Duodenal mucosa (tissue), 2 donors: ENCODE data around the gene SLC29A2.

ENCODE experiments used
- H3K27ac ChIP-seq: one replicate; pipeline ENCODE4 v1.7.0; 2013; ENCODE audit warnings: low read depth, low read length
- H3K27me3 ChIP-seq, 2 donors: one replicate each; pipeline ENCODE4 v1.7.0; 2013; ENCODE audit warnings: low read length in 2 of 2, control low read depth in 1 of 2; ENCODE audit not compliant: insufficient read depth in 2 of 2, control insufficient read depth in 1 of 2
- H3K36me3 ChIP-seq, 2 donors: one replicate each; pipeline ENCODE4 v1.7.0; 2013; ENCODE audit warnings: low read length in 2 of 2, control low read depth in 1 of 2; ENCODE audit not compliant: insufficient read depth in 2 of 2, control insufficient read depth in 1 of 2
- H3K4me1 ChIP-seq, 2 donors: one replicate each; pipeline ENCODE4 v1.7.0; 2013; ENCODE audit warnings: low read length in 2 of 2, control low read depth in 1 of 2; ENCODE audit not compliant: insufficient read depth in 2 of 2, control insufficient read depth in 1 of 2
- H3K4me3 ChIP-seq, 2 donors: one replicate each; pipeline ENCODE4 v1.7.0; 2013; ENCODE audit warnings: low read length in 2 of 2, low read depth in 1 of 2
- H3K9ac ChIP-seq, 2 donors: one replicate each; pipeline ENCODE4 v1.7.0; 2013; ENCODE audit warnings: low read length in 2 of 2, low read depth in 1 of 2
- H3K9me3 ChIP-seq, 2 donors: one replicate each; pipeline ENCODE4 v1.7.0; 2013; ENCODE audit warnings: low read length in 2 of 2, control low read depth in 1 of 2; ENCODE audit not compliant: control insufficient read depth in 1 of 2

SLC29A2 gene

DNA sequence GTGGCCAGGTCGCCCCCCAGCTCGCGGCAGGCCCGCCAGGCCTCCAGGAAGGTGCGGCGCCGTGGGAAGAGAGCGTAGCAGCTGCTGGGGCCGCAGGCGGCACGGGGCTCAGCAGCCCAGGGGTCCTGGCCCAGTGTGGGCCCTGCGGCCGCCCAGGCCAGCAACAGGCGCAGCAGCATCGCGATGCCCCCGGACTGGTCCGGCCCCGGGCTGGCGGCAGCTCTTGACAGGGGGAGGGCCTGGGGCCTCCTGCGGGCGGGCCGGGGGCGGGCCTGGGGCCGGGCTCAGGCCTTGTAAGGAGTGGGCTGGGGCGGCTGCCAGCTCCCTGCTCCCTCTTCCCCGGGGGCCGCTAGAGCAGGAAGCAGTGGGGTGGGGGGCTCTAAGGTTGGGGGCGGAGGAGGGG lies 54.7 kb downstream of the SLC29A2 start, which contains the start of gene CD248:
Gene CD248 (minus strand): TSS at position 196 of the 403 bp plus-strand sequence. CDS start 17 bp downstream, at position 179.
- peak within 1 kb of the TSS in 1 of 2 donors; percentile 51 for H3K4me3 ChIP-seq
- H3K4me1 ChIP-seq, result peaks cover 14 to 27% of the 10 kb centered on the region in 2 donors

DNA sequence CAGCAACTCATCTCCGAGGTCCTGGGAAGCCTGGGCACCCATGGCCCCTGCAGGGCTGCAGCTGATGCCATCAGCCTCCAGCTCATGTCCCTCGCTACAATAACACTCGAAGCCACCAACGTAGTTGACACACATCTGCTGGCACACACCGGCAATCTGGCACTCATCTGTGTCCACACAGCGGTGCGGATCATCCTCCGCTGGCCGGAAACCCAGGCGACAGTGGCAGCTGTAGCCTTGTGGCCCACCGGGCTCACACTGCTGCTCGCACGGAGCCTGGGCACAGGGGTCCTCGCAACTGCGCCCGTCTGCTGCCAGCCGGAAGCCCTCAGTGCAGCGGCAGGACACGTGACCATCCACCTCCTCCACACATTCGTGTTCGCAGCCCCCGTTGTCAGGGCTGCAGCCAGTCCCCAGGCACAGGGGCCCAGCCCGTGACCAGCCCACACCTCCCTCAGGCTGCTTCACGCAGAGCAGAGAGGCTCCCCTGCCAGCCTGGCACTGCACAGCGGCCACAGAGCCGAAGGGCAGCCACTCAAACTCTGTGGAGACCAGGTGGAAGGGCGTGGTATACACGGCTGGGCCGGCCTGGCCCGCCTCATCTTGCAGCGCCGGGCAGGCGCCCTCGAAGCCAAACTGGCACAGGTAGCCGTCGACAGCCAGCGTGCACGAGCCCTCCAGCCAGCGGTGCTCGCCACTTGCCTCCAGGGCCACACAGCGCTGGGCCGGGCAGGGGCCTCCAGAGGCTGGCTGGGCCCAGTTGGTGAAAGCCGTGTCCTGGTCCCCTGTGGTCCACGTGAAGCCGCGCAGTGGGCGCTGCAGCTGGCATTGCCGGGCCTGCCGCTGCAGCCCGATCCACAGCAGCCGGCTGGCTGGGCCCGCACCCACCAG lies 55.4 kb downstream of the SLC29A2 start:
- Histone ChIP-seq H3K36me3 (no peaks in the 10 kb centered on the region), H3K27me3 (no peaks in the 10 kb centered on the region), H3K9ac (peak overlapping the region in 1 of 2 donors; percentile 18), H3K4me3 (peak overlapping the region in 1 of 2 donors; percentile 51), H3K4me1 (peaks cover 19 to 31% of the 10 kb centered on the region in 2 donors), H3K9me3 (no peaks in the 10 kb centered on the region), H3K27ac (peak overlapping the region; percentile 44)

More for the DNA sequence above, 54.7 kb downstream of the SLC29A2 start, which contains the start of gene CD248:
- no peaks in the 10 kb centered on the region for H3K36me3 ChIP-seq
- peak within 1 kb of the TSS in 1 of 2 donors; percentile 18 for H3K9ac ChIP-seq
- H3K27me3 ChIP-seq, result no peaks in the 10 kb centered on the region
- H3K9me3 ChIP-seq, result no peaks in the 10 kb centered on the region
- peak within 1 kb of the TSS; percentile 61 for H3K27ac ChIP-seq

DNA sequence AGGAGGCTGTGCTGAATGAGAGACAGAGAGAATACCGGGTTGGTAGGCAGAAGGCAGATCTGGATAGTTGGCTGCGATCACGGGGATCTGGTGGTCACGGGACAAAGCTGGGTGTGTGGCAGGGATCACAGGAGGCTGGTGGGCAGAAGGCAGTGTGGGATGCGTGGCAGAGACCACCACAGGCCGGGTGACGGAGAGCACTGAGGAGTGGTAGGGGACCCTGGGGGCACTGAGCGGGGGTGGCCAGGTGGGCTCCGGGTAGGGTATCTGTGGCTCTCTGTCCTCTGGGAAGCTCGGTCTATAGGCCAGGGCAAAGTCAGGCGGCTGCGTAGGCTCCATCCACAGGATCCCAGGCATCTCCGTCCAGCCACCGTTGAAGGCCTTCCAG lies 56.1 kb downstream of the SLC29A2 start:
- Histone ChIP-seq H3K9ac (peak overlapping the region in 1 of 2 donors; percentile 18), H3K4me3 (peak overlapping the region in 1 of 2 donors; percentile 51), H3K9me3 (no peaks in the 10 kb centered on the region), H3K27me3 (no peaks in the 10 kb centered on the region), H3K4me1 (peaks cover 19 to 31% of the 10 kb centered on the region in 2 donors), H3K36me3 (no peaks in the 10 kb centered on the region), H3K27ac (no peak overlapping the region)

DNA sequence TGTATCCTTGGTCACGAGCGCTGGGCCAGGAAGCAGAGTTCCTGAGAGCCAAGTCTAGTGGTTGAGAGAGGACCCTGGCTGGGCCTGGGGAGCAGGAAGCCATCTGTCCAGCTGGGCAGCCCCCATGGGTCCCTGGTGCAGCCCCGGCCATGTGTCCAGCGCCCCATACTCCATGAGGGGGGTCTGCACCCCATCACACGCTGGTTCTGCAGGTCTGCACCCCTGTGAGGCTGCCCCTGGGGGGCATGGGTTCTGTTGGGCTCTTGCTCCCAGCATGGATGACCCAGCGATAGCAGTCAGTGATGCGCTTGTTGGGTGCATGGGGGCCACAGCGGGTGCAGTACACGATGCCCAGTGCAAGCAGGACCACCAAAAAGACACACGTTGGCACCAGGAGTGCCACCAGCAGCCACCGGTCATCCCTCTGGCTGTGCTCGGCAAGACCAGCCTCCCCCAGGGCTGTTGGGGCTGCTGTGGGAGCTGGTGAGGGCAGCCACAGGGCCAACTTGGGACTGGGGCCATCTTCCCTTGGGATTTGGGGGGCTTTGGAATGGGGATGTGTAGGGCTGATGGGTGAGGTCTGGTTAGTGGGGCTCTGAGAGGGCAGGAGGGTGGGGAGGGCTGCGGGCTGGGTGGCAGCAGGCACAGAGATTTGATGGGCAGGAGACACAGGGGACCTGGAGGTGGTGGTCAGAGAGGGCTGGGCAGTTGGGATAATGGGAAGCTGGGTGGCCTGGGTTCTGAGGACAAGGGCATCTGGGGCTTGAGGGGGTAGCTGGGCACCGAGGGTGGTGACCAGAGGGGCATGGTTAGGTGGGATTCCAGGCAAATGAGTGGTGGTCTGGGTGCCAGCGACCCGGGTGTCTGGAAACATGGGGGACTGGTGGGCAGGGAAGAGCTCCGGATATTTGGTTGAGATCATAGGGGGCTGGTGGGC lies 56.7 kb downstream of the SLC29A2 start:
- no peaks in the 10 kb centered on the region for H3K36me3 ChIP-seq
- no peak overlapping the region for H3K4me3 ChIP-seq
- no peak overlapping the region for H3K27ac ChIP-seq
- peaks cover 19 to 31% of the 10 kb centered on the region in 2 donors for H3K4me1 ChIP-seq
- no peaks in the 10 kb centered on the region for H3K27me3 ChIP-seq
- no peaks in the 10 kb centered on the region for H3K9me3 ChIP-seq
- H3K9ac ChIP-seq, result no peak overlapping the region

- H3K27me3 ChIP-seq, result no peaks in the 10 kb centered on the region
- no peak overlapping the region for H3K9ac ChIP-seq
- H3K4me3 ChIP-seq, result no peak overlapping the region
- no peak overlapping the region for H3K27ac ChIP-seq
- H3K36me3 ChIP-seq, result no peaks in the 10 kb centered on the region
- no peaks in the 10 kb centered on the region for H3K9me3 ChIP-seq
- H3K4me1 ChIP-seq, result peaks cover 19 to 31% of the 10 kb centered on the region in 2 donors
Measured at GRCh38 chr11:66314186-66314501, 57.4 kb downstream of the SLC29A2 start.

GRCh38 chr11:66313321-66314185 lies 58.0 kb downstream of the SLC29A2 start:
- peak overlapping the region; percentile 83 for H3K27ac ChIP-seq
- H3K27me3 ChIP-seq, result no peaks in the 10 kb centered on the region
- H3K4me3 ChIP-seq, result peak overlapping the region; percentile 50 to 65
- H3K4me1 ChIP-seq, result peaks cover 18 to 26% of the 10 kb centered on the region in 2 donors
- peak overlapping the region; percentile 47 to 61 for H3K9ac ChIP-seq
- H3K9me3 ChIP-seq, result no peaks in the 10 kb centered on the region
- no peaks in the 10 kb centered on the region for H3K36me3 ChIP-seq

DNA sequence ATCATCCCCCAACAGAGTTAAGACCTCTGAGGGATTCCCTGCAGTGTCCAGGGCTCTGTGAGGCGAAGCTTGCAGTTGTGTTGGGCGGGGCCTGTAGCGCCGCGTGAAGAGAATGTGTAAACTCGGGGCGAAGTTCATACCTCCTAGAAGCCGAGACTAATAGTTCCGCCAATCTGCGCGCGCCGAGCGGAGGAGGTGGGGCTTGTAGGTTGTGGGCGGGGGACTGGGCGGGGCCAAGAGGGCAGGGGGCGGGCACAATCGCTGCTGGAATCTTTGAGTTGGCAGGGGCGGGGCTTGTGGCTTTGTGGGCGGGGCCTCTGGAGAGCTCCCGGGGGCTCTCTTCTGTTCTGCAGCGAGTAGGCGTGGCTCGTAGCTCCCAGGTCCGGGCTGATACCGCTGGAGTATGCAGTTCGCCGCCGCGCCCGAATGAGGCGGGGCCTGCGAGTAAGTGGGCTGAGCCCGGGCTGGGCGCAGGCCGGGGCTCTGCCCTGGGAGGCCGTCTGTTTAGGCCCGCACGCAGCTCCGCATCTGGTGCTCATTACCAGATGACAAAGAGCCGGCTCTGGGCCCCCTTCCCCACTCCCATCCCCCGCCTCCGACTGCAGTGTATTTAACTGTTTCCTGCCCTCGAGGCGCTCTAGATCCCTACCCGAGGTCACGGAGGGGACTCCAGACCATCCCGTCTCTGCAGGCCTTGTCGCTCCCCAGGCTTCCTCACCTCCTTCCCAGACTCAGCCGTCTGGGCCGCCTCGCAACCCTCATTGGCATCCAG lies 58.8 kb downstream of the SLC29A2 start:
- Histone ChIP-seq H3K36me3 (no peaks in the 10 kb centered on the region), H3K9ac (peak overlapping the region; percentile 47 to 67), H3K27me3 (no peaks in the 10 kb centered on the region), H3K9me3 (no peaks in the 10 kb centered on the region), H3K27ac (peak overlapping the region; percentile 83), H3K4me3 (peak overlapping the region; percentile 65 to 71), H3K4me1 (peaks cover 10 to 18% of the 10 kb centered on the region in 2 donors)
